Ramos (cell line): ENCODE data around the gene ERC2.

Experiments
- in situ Hi-C: fragments of 300-500 bp; cut with MboI; formaldehyde crosslinking; loops from one replicate; pipeline ENCODE4 v1.14.3; 2022; ENCODE audit warnings: low sequenced_read_pairs; ENCODE audit not compliant: unreplicated experiment

ERC2 gene

DNA sequence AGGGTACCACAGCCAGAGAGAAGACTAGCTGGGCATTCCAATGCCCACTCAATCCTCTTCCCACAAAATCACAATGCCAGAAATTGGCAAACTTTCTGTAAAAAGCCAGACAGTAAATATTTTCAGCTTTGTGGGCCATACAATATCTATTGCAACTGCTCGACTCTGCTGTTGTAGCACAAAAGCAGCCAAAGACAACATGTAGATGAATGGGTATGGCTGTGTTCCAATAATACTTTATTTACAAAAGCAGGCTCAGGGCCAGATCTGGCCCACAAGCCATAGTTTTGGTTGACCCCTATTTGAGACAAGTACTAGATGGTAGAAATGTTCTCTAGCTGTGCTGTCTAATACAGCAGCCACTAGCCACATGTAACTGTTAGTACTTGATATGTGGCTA is 330.9 kb downstream of the ERC2 start:
- in situ Hi-C loops: no loop called here

DNA sequence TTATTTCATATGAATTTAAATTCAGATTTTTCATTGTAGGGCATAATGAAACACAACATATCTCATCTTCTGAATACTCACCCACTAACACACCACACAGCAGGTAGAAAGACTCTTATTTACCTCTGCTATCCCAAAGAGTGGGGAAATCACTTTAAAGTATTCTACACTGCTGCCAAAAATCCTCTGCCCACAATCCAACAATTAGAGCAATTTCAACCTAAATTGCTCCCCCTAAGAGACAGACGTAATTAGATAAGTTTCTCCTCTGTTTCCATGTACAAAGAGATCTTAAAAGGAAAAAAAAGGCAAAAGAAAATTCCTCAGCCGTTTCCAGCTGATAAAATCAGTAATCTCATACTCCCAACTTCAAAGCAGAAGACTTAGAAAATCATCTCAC is 331.8 kb downstream of the ERC2 start:
- in situ Hi-C loops: no loop called here

DNA sequence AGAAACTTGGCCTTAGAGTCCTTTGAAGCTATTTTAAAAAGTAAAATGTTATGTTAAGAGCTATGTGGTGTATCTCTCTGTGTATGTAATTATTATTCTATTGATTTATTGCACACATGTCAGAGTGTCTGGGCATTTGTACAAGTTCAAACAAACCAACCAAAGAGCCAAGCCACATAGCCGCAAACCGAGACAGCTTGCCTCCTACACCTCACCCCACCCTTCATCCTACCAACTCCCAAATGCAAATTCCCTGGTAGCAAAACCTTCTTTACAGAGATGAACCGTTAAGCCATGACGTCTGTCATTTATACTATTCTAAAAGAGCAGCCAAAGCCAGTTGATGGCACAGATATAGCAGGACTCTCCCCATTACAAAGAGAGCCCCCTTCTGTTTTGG is 332.3 kb downstream of the ERC2 start:
- in situ Hi-C loops: no loop called here

DNA sequence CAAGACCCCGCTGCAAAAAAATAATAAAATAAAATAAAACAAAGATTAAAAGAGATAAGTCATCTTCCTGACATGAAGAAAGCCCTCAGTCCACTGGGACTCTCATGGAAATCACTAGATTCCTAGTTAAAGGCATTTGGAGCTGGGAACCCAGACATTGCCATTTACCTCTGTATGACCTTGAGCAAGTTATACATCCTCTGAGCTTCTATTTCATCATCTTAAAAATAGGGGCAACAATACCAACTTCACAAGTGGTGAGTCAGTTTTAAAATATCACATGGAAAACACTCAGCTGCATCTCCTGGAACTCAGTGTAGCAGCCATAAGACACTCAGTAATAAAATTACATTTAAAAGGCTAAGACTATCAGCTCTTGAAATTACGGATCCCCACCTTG is 334.8 kb downstream of the ERC2 start:
- in situ Hi-C loops: no loop called here

DNA sequence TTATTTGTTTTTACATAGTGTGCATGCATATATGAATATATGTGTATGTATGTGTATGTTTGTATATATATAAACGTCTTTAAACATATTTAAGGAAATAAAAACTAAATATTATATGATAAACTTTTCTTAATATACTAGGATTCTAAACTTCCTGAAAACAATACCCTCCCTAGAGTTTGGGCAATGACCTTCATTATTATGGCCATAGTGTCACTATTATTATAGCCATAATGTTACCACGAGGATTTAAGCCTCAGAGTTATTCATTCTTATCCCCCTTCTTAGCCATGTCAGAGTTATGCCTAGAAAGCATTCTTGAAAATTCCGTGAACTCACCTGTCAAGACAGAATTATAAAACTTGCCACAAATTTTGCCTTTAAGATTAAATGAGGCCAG is 335.5 kb downstream of the ERC2 start:
- in situ Hi-C loops: no loop called here

DNA sequence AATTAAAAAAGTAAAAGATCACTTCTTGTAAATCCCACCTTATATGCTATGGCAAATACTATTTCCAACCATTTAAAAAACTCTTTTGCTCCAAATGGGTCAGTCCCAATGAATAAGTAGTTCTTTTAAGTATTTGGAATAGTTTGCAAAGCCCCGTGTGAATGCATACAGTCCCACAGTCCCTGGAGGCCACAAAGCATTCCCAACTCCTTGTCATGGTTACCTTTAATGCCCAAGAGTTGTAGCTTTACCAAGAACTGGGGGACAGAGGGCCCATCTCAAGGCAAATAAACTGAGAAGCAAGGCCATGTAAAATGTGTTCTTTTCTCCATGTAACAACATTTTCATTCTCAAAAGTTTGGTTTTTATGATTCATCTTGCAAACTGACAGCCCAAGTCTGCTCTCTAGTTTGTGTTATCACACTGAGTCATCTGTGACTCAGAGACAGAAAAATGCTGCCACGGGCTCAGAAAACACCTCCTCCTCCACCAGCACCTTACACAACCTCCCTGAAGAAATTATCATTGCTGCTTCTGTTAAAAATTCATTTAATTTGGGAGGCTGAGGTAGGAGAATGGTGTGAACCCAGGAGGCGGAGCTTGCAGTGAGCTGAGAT is 336.2 kb downstream of the ERC2 start:
- in situ Hi-C loops: no loop called here

DNA sequence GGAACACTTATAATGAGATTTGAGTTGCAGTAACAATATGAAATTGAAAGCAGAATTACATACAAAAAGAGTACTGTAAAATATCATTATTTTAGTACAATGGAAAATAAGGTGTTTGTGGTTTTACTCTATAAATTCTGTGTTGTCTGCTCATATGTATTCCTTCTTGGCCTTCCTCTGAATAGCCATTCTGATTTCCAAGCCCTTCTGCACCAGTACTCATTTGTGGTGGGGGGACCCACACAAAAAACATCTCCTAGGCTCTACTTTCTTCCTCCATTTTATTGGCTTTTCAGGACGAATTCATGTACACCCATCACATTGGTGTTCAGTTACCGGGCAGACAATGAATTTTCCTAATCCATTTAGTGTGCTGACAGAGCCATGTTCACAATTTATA is 338.2 kb downstream of the ERC2 start:
- in situ Hi-C loops: no loop called here

DNA sequence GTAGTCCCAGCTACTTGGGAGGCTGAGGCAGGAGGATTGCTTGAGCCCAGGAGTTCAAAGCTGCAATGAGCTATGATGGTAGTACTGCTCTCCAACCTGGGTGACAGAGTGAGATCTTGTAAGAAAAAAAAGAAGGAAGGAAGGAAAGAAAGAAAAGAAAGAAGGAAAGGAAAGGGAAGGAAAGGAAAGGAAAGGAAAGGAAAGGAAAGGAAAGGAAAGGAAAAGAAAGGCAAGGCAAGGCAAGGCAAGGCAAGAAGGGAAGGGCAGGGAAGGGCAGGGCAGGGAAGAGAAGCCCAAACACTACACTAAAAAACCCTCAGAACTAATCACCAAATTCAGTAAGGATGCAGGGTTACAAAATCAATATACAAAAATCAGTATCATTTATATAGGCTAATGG is 341.6 kb downstream of the ERC2 start:
- in situ Hi-C loops: no loop called here

DNA sequence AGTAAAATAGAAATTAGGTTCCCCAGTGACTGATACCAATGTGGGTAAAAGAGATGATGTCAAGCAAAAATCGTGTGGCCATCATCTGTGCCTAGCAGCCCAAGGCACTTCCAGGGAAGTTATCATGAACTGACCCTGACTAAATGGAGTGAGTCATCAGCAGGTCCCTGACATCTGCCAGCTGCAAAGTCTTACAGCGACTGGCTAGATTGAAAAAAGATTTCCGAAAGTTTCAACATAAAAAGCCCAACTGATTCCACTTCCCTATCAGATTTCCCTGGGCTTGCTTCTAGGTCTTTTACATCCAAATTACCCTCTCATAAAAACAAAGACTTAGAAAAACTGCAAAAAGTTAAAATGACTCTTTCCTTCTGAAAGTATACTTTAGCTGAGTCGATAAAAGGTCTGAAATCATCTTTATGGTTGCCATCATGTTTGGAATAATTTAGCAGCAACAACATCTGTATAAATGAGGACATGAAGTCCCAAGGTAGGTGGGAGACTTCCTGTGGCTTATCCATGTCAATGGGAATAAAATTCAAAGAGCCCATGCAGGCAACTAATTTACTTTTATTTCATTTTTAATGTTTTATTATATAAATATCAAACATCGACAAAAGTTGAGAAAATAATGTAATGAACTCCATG is 342.8 kb downstream of the ERC2 start:
- in situ Hi-C loops: no loop called here

DNA sequence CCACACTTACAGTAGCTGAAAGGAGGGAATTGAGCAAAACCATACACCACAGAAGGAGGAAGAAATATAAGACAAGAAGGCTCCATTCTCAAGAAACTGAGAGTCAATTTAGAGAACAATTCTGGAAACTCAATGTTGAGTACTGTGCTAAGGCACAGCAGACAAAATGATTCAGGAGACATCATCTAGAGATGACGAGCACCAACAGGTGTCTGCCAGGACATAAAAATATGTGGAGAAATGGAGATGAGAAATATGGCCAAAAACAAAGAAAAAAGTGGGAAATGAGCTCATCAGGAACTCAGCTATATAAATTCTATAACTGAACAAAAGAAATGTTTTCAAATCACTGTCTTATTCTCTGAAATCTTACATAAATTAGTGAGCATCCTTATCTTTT is 343.7 kb downstream of the ERC2 start:
- in situ Hi-C loops: no loop called here

DNA sequence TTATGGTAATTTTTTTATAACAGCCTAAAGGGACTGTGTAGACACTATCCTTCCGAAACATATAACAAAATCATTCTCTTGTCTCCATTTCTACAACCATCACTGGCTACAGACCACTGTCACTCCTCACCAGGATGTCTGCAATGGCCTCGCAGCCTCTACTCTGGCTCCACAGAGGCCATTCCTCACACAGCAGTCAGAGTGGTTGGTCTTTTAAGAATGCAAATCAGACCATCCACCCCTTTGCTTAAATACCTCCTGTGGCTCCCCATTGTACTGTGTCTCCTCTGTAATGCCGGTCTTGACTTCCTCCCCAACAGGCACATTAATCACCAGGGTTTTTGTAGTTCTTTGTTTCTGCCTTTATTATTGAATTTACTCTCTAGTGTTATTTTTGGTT is 344.8 kb downstream of the ERC2 start:
- in situ Hi-C loops: no loop called here

DNA sequence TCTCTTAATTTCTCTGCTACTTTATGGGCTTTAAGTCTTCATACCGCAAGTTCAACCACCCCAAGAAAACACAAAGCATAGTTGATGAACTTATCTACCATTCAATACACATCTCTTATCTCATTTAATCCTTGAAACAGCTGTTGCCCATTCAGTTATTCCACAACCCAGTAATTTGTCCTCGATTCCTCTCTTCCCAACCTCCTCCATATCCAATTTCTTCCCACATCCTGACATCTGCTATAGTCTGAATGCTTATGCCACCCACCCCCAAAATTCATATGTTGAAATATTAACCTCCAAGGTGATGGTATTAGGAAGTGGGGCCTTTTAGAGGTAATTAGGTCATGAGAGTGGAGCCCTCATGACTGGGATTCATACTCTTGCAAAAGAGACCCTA is 345.4 kb downstream of the ERC2 start:
- in situ Hi-C loops: no loop called here

DNA sequence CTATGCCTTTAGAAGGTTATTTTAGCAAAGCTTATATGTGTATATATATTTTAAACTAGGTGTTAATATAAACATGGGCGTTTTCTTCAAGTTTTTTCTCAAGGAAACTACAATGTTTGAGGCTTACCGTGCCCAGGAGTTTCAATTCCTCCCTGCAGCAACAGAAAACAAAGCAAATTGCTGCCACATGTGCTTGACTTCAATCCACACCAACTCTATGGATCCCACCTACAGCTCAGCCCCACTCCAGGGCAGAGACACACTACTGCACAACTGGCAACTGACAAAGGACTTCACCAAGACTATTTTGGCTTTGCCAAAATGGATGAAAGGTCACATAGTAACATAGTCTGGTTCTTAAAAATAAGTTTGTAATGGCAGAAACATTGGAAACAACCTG is 346.6 kb downstream of the ERC2 start:
- in situ Hi-C loops: no loop called here

DNA sequence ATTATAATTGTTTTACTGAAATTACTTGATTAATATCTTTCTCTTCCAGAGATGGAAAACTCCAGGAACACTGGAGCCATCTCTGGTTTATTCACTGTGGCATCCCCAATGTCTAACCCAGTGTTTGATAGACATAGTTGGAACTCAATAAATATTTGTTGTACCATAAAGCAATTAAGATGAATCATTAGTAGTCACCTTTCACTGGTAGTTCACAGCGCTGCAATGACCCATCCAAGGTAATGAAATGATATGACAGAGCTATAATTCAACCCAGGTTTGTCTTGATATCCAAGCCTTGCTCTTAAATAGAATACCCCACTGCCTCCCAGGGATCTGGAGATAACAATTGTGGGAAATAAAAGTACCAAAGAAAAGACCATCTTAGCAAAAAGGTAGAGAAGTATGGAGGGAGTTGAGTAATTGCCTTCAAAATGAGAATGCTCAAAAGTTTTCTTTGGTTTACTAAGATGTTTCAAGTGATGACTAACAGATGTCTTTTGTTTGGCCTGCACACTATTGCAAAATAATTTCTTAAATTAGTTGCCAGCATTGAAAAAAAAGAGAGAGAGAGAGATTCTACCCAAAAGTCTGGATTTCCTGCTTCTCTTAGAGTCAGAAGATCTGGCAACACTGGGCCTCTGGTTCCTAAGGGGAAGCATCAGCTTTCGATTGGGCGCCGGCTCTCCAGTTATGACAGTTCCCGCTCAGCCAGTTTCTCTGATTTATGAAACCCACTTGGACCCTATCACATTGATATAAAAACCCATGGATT is 348.5 kb downstream of the ERC2 start:
- in situ Hi-C loops: no loop called here

DNA sequence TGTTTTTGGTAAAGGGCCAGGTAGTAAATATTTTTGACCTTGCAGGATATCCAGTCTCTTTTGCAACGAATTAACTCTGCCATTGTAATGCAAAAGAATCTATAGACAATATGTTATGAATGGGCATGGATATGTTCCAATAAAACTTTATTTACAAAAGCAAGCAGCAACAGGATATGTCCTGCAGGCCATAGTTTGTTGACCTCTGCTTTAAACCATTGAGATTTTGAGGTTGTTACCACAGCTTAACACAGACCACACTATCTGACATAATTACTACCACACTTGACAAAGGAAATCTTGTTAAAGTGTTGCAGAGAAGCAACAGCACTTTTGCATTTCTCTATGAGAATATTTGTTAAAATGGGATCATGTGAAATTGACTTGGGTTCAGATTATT is 349.3 kb downstream of the ERC2 start:
- in situ Hi-C loops: no loop called here

DNA sequence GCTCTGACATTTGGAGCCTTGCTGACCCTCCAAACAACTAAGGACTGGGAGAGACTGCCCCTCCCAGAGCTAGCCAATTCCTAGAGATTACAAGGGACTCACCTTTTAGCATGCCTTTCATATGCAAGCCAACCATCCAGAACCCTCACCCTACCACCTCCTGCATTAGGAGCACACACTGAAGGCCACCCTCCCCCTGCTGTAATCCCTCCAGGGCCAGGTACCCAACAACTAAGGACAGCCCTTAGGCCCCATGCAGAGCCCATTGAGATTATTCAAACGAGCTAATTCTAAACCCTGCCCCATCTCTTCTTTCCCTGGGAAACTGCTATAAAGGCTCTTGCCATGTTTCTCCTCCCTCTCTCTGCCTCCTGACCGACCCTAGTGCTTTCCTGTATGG is 352.6 kb downstream of the ERC2 start:
- in situ Hi-C loops: no loop called here

DNA sequence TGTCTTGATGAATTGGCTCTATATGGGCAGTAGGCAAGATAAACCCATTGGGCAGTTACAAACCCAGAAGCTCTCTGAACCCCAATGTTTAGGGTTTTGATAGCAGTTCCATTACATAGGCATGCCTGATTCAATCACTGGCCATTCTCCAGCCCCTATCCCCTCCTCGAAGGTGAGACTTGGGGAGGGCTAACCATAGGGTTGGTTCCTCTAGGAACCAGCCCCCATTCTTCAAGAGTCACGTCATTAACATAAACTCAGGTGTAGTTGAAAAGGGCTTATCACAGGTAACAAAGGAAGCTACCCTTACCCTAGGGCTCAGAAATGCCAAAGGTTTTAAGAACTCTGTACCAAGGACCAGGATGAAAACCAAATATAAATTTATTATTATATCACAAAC is 353.1 kb downstream of the ERC2 start:
- in situ Hi-C loops: no loop called here

DNA sequence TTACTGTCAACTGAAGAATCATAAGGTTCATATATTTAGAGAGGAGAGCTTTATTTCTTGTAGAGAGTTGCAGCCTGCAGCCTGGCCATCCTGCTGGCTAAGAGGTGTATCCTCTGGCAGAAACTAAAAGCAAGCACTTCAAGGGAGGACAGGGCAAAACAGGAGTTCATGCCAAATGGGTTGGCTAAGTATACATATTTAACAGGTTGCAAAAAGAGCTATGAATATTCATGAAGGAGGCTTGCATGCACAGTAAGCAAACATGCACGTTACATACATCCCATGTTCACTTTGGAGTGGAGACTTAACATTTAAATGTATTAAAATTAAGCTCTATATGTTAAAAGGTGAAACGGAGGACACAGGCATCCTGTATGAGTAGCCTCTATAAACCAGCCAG is 354.4 kb downstream of the ERC2 start:
- in situ Hi-C loops: no loop called here

DNA sequence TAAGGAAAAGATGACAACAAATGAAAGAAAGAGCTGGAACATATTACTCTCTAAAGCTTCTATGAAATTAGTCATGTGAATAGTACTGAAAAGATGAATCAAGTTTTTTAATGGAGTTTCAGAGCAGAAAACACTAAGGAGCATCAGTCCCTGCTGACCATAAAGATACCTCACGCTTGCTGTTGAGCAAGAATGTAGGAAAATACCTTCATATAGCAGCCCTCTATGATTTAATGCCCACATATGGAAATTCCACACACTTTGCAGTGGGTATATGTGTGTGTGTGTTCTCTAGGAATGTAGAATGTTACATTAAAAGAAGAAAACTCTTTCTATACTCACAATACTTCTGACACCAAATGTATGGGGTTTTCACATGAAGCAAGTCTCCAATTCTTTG is 355.0 kb downstream of the ERC2 start:
- in situ Hi-C loops: no loop called here

DNA sequence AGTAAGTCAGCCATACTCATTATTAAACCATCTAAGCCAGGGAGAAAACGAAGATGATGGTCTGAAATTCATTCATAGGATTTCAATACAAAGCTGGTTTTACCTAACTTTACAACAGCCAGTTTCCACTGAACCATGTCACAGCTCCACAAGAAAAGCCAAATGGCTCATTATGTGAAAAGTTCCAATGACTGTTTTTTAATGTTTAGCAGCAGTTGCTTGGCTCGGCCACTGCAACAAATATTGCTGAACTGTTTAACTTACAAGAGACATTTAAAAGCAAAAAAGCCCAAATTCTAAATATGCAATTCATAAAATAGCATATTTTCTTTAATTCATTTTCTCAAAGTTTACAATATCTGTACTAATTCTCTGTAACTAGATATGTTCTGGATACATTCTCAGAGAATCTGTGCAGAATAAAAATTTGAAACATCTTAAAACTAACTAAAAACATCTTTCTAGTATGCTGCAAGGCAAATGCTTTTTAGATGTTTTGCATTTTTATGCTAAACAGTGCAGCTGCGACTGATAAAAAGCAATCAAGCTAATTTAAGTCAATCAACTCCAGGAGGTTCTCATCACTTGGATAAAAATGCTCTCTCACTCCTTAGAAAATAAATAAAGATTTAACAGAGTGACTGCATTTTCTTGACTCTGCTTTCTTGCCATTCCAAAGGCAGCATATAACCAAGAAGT is 356.5 kb downstream of the ERC2 start:
- in situ Hi-C loops: no loop called here

DNA sequence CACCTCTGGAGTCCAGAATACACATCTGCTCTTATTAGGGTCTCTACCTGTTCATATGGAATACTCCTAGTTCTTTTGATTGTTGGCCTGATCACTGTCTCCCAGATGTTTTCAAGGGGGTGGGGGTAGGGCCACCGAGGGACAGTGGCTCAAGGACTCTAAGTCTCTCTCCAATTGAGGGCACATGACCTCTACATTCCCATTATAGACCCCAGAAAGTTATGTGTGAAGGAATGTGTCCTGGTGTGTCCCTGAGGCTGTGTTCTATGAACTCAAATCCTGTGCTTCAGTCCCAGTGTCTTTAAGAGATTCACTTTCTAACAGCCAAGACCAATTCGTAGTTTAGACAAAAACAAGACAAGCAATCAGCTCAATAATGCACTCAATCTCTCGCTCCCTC is 357.4 kb downstream of the ERC2 start:
- in situ Hi-C loops: no loop called here
